Measurements from ENCODE around the gene ITPR2.

GRCh38 chr12:26473291-26473690 is 359.7 kb downstream of the ITPR2 start:
- TF ChIP-seq, protein P1, sequence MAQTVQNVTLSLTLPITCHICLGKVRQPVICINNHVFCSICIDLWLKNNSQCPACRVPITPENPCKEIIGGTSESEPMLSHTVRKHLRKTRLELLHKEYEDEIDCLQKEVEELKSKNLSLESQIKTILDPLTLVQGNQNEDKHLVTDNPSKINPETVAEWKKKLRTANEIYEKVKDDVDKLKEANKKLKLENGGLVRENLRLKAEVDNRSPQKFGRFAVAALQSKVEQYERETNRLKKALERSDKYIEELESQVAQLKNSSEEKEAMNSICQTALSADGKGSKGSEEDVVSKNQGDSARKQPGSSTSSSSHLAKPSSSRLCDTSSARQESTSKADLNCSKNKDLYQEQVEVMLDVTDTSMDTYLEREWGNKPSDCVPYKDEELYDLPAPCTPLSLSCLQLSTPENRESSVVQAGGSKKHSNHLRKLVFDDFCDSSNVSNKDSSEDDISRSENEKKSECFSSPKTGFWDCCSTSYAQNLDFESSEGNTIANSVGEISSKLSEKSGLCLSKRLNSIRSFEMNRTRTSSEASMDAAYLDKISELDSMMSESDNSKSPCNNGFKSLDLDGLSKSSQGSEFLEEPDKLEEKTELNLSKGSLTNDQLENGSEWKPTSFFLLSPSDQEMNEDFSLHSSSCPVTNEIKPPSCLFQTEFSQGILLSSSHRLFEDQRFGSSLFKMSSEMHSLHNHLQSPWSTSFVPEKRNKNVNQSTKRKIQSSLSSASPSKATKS (CRISPR knock-in tag; IDR thresholded peaks at IDR 0.05), result no peak
- no peak for TF ChIP-seq RFX1 (IDR thresholded peaks at IDR 0.05)
- TF ChIP-seq CTCF (CRISPR knock-in tag; IDR thresholded peaks at IDR 0.05), result no peak
- TF ChIP-seq RORA (CRISPR knock-in tag; IDR thresholded peaks at IDR 0.05), result no peak
- TF ChIP-seq ZNF780A (CRISPR knock-in tag; IDR thresholded peaks at IDR 0.05), result no peak
- TF ChIP-seq PRPF4 (IDR thresholded peaks at IDR 0.05; ENCODE audit: low read depth, low read length, poor library complexity, severe bottlenecking), result no peak
- no peak for TF ChIP-seq ARNTL (CRISPR knock-in tag; IDR thresholded peaks at IDR 0.05)
